ENCODE results near the gene PIM3.

The PIM3 gene

GRCh38 chr22:50007057-50007511, 46.5 kb downstream of the PIM3 start:
- no peak for DNase-seq (ENCODE audit: low read depth)

- no peak for DNase-seq (ENCODE audit: low read depth)
Observed at GRCh38 chr22:50008151-50009040, 47.8 kb downstream of the PIM3 start.

- DNase-seq (ENCODE audit: low read depth), result no peak
Observed at GRCh38 chr22:50009251-50009650, 48.7 kb downstream of the PIM3 start.

- DNase-seq (ENCODE audit: low read depth), result no peak
Observed at GRCh38 chr22:50009765-50010675, 49.4 kb downstream of the PIM3 start.

GRCh38 chr22:50010676-50011446, 50.3 kb downstream of the PIM3 start:
- DNase-seq (ENCODE audit: low read depth), result peak; percentile 42

- no peak for DNase-seq (ENCODE audit: low read depth)
Observed at GRCh38 chr22:50011447-50012210, 51.1 kb downstream of the PIM3 start.

- DNase-seq (ENCODE audit: low read depth), result no peak
Observed at GRCh38 chr22:50012211-50013181, 51.9 kb downstream of the PIM3 start, which contains the start of gene IL17REL. Gene IL17REL, minus strand, starts transcription at chr22:50012765. Its CDS starts 119 bp downstream, at chr22:50012646.
